ENCODE data around the gene SKP1.

The SKP1 gene

DNA sequence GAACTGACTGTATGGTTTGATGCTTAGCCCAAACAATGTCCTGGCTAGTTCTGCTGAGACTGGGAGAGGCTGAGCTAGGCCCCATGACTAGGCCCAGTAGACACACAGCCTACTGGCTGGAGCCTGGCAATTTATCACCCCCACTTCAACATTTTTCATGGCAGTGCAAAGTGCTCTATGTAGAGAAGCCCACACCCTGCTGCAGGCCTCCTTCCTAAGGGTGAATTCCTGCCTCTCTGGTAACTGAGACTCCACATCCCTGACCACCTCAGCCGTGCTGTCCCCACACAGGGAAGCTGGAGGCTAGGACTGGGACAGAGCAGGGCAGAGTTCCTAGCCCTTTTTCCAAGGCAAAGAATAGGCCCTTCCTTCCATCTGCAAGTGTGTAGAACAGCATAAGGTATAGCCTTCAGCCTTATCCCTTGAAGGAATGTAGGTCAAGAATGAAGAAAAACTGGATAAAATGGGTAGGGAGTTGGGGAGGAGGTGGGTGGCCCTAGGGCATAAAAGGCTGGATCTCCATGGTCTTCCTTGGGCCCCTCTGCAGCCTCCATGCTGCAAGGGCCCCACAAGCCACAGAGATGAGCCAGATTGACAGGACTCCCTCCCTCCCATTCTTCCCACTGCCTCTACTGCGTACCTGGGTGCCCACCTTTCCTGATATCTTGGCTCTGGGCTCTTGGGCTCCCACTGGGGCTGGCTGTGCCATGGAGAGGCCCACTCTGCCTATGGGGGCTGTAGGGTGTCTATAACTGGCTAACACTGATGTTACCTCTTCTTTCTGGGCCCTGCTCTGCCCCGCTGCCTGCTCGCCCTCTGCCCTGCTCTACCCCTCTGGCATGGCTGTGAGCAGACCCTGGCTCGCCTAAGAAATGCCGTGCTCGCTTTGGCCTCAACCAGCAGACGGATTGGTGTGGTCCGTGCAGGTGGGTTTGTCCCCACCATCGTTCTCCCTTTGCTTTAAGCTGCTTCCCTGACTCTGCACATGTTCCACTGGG lies 32.5 kb downstream of the SKP1 start:
- H3K27ac Mint-ChIP-seq, result peak overlapping the region; percentile 50
- no peaks in the 10 kb centered on the region for H3K9me3 Mint-ChIP-seq
- H3K27me3 Mint-ChIP-seq (ENCODE audit: low read depth), result no peaks in the 10 kb centered on the region
- peaks cover 34% of the 10 kb centered on the region for H3K36me3 Mint-ChIP-seq (ENCODE audit: low read depth)
- peaks cover 14% of the 10 kb centered on the region for H3K4me1 Mint-ChIP-seq (ENCODE audit: low read depth)
- no peak for DNase-seq (ENCODE audit: low spot score)
- H3K4me3 Mint-ChIP-seq, result no peak overlapping the region

DNA sequence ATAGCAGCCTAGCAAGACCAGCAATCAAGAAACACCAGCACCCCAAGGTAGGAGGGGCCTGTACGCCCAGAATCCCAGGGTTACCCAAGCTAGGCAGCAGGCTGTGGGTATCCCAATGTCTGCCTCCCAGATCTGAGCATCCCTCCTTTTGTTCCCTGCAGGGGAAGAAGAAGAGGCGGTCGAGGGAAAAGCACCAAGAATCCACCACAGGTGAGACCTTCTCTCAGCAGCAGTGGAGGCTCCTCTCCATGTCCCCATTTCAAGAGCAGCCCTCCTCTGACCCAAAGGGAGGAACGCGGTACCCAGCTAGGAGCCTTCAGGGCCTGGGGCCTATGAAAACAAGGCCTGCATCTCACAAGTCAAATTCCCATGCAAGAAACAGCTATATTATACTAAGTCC lies 33.3 kb downstream of the SKP1 start:
- Mint-ChIP-seq H3K27me3 (ENCODE audit: low read depth) (no peaks in the 10 kb centered on the region), H3K27ac (no peak overlapping the region), H3K9me3 (no peaks in the 10 kb centered on the region), H3K4me3 (no peak overlapping the region), H3K36me3 (ENCODE audit: low read depth) (peaks cover 34% of the 10 kb centered on the region), H3K4me1 (ENCODE audit: low read depth) (peaks cover 20% of the 10 kb centered on the region)
- no peak for DNase-seq (ENCODE audit: low spot score)

DNA sequence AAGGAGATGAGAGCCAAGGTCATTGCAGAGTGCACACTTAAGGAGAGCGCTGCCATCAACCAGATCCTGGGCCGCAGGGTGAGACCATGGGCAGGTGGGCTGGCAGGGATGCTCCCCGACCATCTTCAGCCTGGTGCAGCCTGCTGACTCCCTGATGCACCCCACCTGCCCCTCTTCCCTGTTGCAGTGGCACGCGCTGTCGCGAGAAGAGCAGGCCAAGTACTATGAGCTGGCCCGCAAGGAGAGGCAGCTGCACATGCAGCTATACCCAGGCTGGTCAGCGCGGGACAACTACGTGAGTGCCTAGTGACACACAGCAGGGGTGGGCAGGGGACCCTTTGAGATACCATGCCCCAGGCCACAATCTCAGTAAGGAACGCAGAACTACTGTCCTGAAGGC lies 33.9 kb downstream of the SKP1 start:
- peaks cover 36% of the 10 kb centered on the region for H3K36me3 Mint-ChIP-seq (ENCODE audit: low read depth)
- H3K27me3 Mint-ChIP-seq (ENCODE audit: low read depth), result no peaks in the 10 kb centered on the region
- H3K9me3 Mint-ChIP-seq, result no peaks in the 10 kb centered on the region
- no peak overlapping the region for H3K27ac Mint-ChIP-seq
- H3K4me1 Mint-ChIP-seq (ENCODE audit: low read depth), result peaks cover 25% of the 10 kb centered on the region
- H3K4me3 Mint-ChIP-seq, result no peak overlapping the region
- DNase-seq (ENCODE audit: low spot score), result no peak

DNA sequence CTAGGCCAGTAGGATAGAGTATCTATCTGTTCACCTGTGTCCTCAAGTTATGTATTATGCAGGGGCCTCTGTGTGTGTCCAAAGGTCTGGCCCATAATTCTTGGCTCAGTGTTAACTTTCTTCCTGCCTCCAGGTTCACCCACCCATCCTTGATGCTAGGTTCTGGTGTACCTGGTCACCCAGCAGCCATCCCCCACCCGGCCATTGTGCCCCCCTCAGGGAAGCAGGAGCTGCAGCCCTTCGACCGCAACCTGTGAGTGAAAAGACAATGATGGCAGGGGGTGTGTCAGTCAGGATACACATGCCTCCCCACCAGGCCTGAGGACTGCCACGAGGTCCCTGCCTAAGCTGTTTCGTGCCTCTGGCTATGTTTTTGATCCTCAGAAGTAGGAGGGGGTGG lies 34.7 kb downstream of the SKP1 start:
- Mint-ChIP-seq H3K4me3 (no peak overlapping the region), H3K4me1 (ENCODE audit: low read depth) (peaks cover 30% of the 10 kb centered on the region), H3K9me3 (no peaks in the 10 kb centered on the region), H3K27ac (no peak overlapping the region), H3K36me3 (ENCODE audit: low read depth) (peaks cover 35% of the 10 kb centered on the region), H3K27me3 (ENCODE audit: low read depth) (no peaks in the 10 kb centered on the region)
- DNase-seq (ENCODE audit: low spot score), result no peak

DNA sequence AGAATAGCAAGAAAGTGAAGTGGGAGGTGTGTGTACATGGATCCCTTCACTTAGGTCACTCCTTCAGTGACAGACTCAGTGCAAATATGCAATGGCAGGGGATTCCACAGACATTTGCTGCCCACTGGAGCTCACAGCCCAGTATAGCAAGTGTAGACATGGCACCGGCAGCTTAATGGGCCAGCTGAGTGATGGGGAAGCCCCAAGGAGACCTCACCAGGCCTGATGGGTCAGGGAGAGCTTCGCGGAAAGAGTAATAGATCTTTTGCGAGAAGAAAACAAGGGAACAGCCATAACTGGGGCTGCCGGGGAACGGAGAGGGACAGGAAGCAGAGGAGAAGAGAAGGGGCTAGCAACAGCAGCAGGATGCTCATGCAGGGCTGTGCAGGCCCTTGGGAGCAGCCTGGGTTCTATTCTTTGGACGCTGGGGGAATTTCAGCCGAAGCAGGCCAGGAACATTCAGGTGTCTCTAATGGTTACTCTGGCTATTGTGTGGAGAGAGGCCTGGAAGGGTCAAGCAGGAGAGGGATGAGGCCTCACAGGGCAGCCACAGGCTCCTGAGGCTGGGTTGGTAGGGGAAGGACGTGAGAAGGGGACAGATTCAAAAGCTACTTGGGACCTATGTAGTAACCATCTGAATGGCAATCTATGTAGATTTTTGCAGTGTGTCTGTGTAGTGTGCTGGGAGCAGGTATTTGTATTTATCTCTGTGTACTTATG lies 35.3 kb downstream of the SKP1 start:
- DNase-seq (ENCODE audit: low spot score), result no peak

DNA sequence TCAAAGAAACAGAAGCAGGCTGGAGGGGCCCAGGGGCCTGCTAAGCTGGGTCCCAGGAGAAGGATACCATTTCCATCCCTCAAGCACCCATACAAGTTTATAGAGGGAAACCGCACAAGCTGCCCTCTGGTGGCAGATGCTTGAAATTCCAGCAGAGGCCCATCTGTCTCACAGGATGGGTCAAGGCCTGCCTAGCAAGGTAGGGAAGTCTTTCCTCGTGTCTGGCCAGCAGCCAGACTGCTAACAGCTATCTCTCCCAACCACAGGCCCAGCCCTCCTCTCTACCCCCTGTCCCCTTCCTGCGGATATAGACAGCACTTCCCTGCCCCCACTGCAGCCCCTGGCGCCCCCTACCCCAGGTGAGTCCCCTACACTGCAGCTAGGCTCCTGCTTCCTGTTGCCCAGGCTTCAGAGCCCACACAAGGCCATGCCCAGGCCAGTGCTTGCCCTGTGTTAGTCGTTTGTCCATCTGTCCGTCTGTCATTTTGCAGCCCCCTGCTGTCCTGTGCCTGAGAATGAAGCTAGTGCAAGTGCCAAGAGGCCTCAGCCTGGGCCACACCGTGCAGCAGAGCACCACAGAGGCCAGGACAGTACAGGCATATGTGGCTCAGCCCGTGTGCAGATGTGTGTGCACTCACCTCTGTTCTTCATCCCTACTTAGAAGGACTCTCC lies 36.1 kb downstream of the SKP1 start:
- Mint-ChIP-seq H3K27me3 (ENCODE audit: low read depth) (peaks cover 2% of the 10 kb centered on the region), H3K36me3 (ENCODE audit: low read depth) (peaks cover 36% of the 10 kb centered on the region), H3K4me1 (ENCODE audit: low read depth) (peaks cover 38% of the 10 kb centered on the region), H3K9me3 (no peaks in the 10 kb centered on the region), H3K27ac (peak overlapping the region; percentile 28), H3K4me3 (no peak overlapping the region)
- DNase-seq (ENCODE audit: low spot score), result peak; percentile 49

More for the DNA sequence above, 35.3 kb downstream of the SKP1 start:
- Mint-ChIP-seq H3K36me3 (ENCODE audit: low read depth) (peaks cover 38% of the 10 kb centered on the region), H3K9me3 (no peaks in the 10 kb centered on the region), H3K4me1 (ENCODE audit: low read depth) (peaks cover 34% of the 10 kb centered on the region), H3K27me3 (ENCODE audit: low read depth) (no peaks in the 10 kb centered on the region), H3K4me3 (no peak overlapping the region), H3K27ac (no peak overlapping the region)

DNA sequence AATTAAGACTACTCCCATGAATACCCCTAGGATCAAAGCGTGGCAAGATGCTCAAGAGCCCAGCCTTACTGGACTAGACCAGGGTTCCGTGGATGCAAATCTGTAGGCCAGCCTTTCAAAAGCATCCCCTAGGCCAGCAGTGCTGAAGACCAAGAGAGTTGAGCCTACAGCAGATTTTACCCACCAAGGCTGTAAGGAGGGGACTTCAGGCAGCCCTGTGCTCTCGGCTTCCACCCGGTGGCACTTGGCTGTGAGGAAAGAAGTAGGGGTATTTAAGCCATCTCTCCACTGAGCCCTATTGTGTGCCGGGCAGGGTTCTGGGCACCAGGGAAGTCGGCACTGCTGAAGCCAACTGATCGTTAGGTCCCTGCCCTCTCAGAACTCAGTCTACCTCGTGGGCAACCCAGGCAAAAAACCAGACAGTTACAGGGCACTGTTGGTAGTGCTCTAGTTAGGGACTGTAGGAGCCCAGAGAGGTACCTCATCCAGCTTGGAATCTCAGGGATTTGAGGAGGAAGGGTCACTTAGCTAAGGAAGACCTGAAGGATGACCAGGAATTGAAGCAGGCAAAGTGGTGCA lies 36.8 kb downstream of the SKP1 start:
- Mint-ChIP-seq H3K36me3 (ENCODE audit: low read depth) (peaks cover 38% of the 10 kb centered on the region), H3K4me1 (ENCODE audit: low read depth) (peaks cover 43% of the 10 kb centered on the region), H3K4me3 (no peak overlapping the region), H3K9me3 (no peaks in the 10 kb centered on the region), H3K27me3 (ENCODE audit: low read depth) (peaks cover 6% of the 10 kb centered on the region), H3K27ac (no peak overlapping the region)
- no peak for DNase-seq (ENCODE audit: low spot score)

DNA sequence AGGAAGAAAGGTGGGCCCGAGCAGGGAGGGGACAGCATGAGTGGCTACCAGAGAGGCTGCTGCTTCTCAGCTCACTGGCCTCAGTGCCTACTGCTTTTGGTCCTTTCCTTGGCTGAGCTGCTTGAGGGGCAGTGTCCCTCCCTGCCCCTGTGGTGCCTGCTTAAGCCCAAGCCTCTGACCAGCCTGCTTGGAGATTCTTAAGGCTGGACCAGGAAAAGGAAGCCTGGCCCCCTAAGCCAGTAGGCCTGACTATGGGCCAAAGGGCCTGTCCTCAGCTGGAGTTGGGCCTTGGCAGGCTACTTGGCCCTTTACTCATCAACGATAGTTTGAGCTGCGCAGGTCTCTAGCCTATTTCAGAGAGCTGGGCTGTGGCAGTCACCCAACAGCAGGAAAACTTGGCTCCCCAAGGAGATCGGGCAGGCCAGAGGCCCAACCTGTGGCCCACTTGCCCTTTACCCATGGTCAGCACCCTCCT lies 37.3 kb downstream of the SKP1 start:
- Mint-ChIP-seq H3K27ac (no peak overlapping the region), H3K4me1 (ENCODE audit: low read depth) (peaks cover 41% of the 10 kb centered on the region), H3K27me3 (ENCODE audit: low read depth) (peaks cover 6% of the 10 kb centered on the region), H3K9me3 (no peaks in the 10 kb centered on the region), H3K4me3 (no peak overlapping the region), H3K36me3 (ENCODE audit: low read depth) (peaks cover 35% of the 10 kb centered on the region)
- DNase-seq (ENCODE audit: low spot score), result no peak

DNA sequence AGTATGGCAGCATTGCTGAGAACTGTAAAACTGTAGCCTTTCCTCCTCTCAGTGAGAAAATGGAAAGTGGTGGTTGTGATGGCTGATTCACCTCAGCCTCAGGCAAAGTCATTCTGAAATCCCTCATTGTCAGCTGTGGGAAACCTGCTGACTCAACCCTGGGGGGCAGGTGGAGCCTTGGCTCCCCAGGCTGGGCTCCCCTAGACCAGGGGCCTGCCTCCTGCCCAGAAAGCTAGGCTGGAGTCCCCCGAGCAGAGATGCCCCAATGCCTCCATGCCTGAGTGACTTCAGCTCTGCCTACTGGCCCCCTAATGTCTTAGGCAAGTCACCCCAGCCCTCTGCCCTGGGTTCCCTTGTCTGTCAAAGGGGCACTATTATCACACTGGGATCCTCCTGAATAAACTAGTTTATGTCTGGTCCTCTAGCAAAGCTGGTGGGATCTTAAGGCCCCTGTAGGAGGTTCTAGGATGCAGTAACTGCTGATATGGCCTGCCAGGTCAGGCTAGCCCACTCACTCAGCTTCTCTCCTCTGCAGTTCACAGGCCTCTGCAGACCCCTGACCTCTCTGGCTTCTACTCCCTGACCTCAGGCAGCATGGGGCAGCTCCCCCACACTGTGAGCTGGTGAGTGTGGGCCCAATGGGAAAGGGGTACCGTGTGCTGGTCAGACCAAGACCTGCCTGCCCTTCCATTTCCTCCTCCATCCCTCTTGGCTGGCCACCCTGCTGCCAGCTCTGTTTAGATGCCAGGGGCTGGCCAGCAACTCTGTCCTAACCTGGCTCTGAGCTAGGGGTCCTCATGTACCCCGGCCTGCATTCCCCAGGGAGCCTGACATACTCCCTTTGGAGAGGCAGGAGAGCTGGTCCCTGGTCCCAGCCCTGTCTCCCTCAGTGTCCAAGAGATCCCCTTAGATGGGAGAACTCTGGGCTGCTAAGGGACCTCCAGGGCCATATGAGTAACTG lies 38.1 kb downstream of the SKP1 start:
- DNase-seq (ENCODE audit: low spot score), result peak; percentile 81
- H3K27me3 Mint-ChIP-seq (ENCODE audit: low read depth), result peaks cover 6% of the 10 kb centered on the region
- no peaks in the 10 kb centered on the region for H3K9me3 Mint-ChIP-seq
- peaks cover 35% of the 10 kb centered on the region for H3K36me3 Mint-ChIP-seq (ENCODE audit: low read depth)
- H3K4me3 Mint-ChIP-seq, result no peak overlapping the region
- H3K4me1 Mint-ChIP-seq (ENCODE audit: low read depth), result peaks cover 42% of the 10 kb centered on the region
- H3K27ac Mint-ChIP-seq, result peak overlapping the region; percentile 56

DNA sequence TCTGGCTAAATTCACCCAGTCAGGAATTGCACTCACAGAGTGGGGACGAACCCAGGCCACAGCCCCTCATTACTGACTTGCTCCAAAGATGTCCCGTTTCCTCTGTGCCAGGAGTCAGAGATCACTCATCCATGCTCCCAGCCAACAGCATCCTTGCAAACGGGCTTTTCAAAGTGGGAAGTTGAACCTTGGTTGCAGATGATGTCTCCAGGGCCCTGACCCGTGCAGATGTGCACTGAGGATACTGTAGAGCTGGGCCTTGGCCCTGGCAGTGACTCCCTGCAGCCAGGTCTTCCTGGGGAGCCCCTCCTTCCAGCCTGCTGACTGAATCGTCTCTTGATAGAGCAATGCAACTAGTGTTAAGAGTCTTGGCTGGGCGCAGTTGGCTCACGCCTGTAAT lies 40.0 kb downstream of the SKP1 start:
- Mint-ChIP-seq H3K4me1 (ENCODE audit: low read depth) (peaks cover 56% of the 10 kb centered on the region), H3K9me3 (no peaks in the 10 kb centered on the region), H3K27ac (no peak overlapping the region), H3K36me3 (ENCODE audit: low read depth) (peaks cover 36% of the 10 kb centered on the region), H3K27me3 (ENCODE audit: low read depth) (peaks cover 6% of the 10 kb centered on the region), H3K4me3 (peak overlapping the region; percentile 21)
- DNase-seq (ENCODE audit: low spot score), result no peak

DNA sequence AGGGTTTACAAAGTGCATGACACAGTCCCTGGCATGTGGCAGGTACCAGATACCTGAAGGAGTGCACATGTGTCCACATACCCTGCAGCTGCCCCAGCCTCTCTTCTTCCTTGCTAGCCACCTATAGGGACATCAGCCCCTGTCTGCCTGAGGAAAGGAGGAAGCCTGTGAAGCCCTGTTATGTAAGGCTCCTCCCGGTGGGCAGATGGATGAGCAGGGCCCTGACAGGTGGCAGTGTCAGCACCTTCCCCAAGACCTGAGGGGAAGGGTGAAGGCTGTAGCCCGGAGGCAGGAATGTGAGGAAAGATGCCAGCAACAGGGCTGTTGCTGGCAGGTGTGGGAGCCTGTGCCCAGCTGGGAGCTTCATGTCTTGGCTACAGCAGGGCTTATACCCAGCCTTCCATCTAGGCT lies 40.5 kb downstream of the SKP1 start:
- Mint-ChIP-seq H3K27me3 (ENCODE audit: low read depth) (peaks cover 6% of the 10 kb centered on the region), H3K4me3 (no peak overlapping the region), H3K9me3 (no peaks in the 10 kb centered on the region), H3K36me3 (ENCODE audit: low read depth) (peaks cover 34% of the 10 kb centered on the region), H3K4me1 (ENCODE audit: low read depth) (peaks cover 60% of the 10 kb centered on the region), H3K27ac (no peak overlapping the region)
- no peak for DNase-seq (ENCODE audit: low spot score)

DNA sequence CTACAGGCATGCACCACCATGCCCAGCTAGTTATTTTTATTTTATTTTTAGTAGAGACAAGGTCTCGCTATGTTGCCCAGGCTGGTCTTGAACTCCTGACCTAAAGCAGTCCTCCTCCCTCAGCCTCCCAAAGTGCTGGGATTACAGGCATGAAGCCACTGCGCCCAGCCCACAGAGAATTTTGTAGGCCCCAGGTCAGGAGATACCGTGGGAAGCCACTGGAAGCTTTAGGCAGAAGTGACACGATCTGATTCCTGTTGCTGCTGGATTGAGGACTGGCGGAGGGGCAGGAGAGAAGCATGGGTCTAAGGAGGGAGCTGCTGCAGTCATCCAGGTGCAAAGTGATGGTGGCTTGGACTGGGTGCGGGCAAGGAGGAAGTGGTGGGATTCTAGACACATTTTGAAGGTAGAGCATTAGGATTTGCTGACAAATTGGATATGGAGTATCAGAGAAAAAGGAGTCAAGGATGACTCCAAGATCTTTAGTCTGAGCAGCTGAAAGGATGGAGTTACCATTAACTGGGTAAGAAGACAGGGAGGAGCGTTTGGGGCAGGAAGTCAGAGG lies 41.6 kb downstream of the SKP1 start:
- peaks cover 32% of the 10 kb centered on the region for H3K36me3 Mint-ChIP-seq (ENCODE audit: low read depth)
- peaks cover 62% of the 10 kb centered on the region for H3K4me1 Mint-ChIP-seq (ENCODE audit: low read depth)
- no peaks in the 10 kb centered on the region for H3K9me3 Mint-ChIP-seq
- no peak overlapping the region for H3K4me3 Mint-ChIP-seq
- no peak overlapping the region for H3K27ac Mint-ChIP-seq
- no peak for DNase-seq (ENCODE audit: low spot score)
- H3K27me3 Mint-ChIP-seq (ENCODE audit: low read depth), result peaks cover 8% of the 10 kb centered on the region
